Measurements from ENCODE around the gene SLC6A13. TPM values are rescaled to one million over a fixed set of nuclear protein-coding genes. Genes with fewer than 3 reads are reported as not detected.

SLC6A13 gene
- total and polyA plus RNA-seq, 2 donors (not counting 3 experiments of a cell fraction or from before 2014, with no cell fraction given) = 0.14 TPM; not detected in 1

GRCh38 chr12:220946-221550, 41.6 kb downstream of the SLC6A13 start:
- no peaks in the 10 kb centered on the region for H3K4me1 ChIP-seq (ENCODE audit: control insufficient read depth, extremely low read depth, insufficient read depth, low read length)
- H3K9ac ChIP-seq (replicated peaks; ENCODE audit: extremely low read depth, insufficient read depth, low read length) = no peak overlapping the region
- ChIA-PET POLR2A (no interaction called here), CTCF (interaction anchor here (1.0 to 2.1 kb wide), 2 partner anchors 9 to 13 kb away, joined by 3 to 5 read pairs; no protein-coding TSS in a partner anchor)
- H4K20me1 ChIP-seq (replicated peaks; ENCODE audit: control insufficient read depth, extremely low read depth, insufficient read depth, low read length) = no peaks in the 10 kb centered on the region
- H3K4me2 ChIP-seq (ENCODE audit: insufficient read depth, low read length) = no peak overlapping the region
- dilution Hi-C loops (cut with MboI; ENCODE audit: extremely low pct_ligation_motif_present, low sequenced_read_pairs) = no loop called here
- H3K9me1 ChIP-seq (replicated peaks; ENCODE audit: control insufficient read depth, extremely low read depth, insufficient read depth, low read length) = no peaks in the 10 kb centered on the region
- no peaks in the 10 kb centered on the region for H3K27me3 ChIP-seq (ENCODE audit: control insufficient read depth in 2 of 2, insufficient read depth in 2 of 2, low read length in 2 of 2)
- intact Hi-C loops (cut with micrococcal nuclease) = no loop called here
- no peak overlapping the region for H3K27ac ChIP-seq (ENCODE audit: insufficient read depth, low read depth, low read length)
- no peaks in the 10 kb centered on the region for H3K9me3 ChIP-seq (replicated peaks; ENCODE audit: control insufficient read depth, insufficient read depth, low read length)
- FAIRE-seq (no peak), DNase-seq (ENCODE audit: low read depth, low spot score) (no peak)
- H2AFZ ChIP-seq (ENCODE audit: low read depth, low read length) = no peak overlapping the region
- H3K4me3 ChIP-seq (replicated peaks in 1 of 3; ENCODE audit: insufficient read depth in 1 of 3, low read depth in 1 of 3, low read length in 3 of 3) = no peak overlapping the region
- no peaks in the 10 kb centered on the region for H3K79me2 ChIP-seq (ENCODE audit: control insufficient read depth, insufficient read depth, low read length)
- no peaks in the 10 kb centered on the region for H3K36me3 ChIP-seq (ENCODE audit: control insufficient read depth in 2 of 2, extremely low read depth in 1 of 2, insufficient read depth in 2 of 2, low read length in 2 of 2)
- TF ChIP-seq, protein P1, sequence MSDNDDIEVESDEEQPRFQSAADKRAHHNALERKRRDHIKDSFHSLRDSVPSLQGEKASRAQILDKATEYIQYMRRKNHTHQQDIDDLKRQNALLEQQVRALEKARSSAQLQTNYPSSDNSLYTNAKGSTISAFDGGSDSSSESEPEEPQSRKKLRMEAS (IDR thresholded peaks at IDR 0.05; ENCODE audit: insufficient read depth, insufficient read length) = no peak
- no peak for TF ChIP-seq JUN (IDR thresholded peaks at IDR 0.05; ENCODE audit: borderline replicate concordance, insufficient read depth, insufficient read length, low read depth)
- TF ChIP-seq POLR2A (IDR thresholded peaks at IDR 0.05; ENCODE audit: low read depth, low read length) = no peak
- no peak for TF ChIP-seq GATA2 (IDR thresholded peaks at IDR 0.05; ENCODE audit: insufficient read depth, insufficient read length, low read depth, low read length)
- TF ChIP-seq MYC (IDR thresholded peaks at IDR 0.05; ENCODE audit: low read depth, low read length) = no peak
- no TSS peak for BruUV-seq (replicated peaks)

- Histone ChIP-seq H3K36me3 (ENCODE audit: control insufficient read depth in 2 of 2, extremely low read depth in 1 of 2, insufficient read depth in 2 of 2, low read length in 2 of 2) (no peaks in the 10 kb centered on the region), H3K4me1 (ENCODE audit: control insufficient read depth, extremely low read depth, insufficient read depth, low read length) (no peaks in the 10 kb centered on the region), H4K20me1 (replicated peaks; ENCODE audit: control insufficient read depth, extremely low read depth, insufficient read depth, low read length) (no peaks in the 10 kb centered on the region), H3K9ac (replicated peaks; ENCODE audit: extremely low read depth, insufficient read depth, low read length) (no peak overlapping the region), H3K27me3 (ENCODE audit: control insufficient read depth in 2 of 2, insufficient read depth in 2 of 2, low read length in 2 of 2) (no peaks in the 10 kb centered on the region), H2AFZ (ENCODE audit: low read depth, low read length) (no peak overlapping the region), H3K9me3 (replicated peaks; ENCODE audit: control insufficient read depth, insufficient read depth, low read length) (no peaks in the 10 kb centered on the region), H3K79me2 (ENCODE audit: control insufficient read depth, insufficient read depth, low read length) (no peaks in the 10 kb centered on the region), H3K4me2 (ENCODE audit: insufficient read depth, low read length) (no peak overlapping the region), H3K9me1 (replicated peaks; ENCODE audit: control insufficient read depth, extremely low read depth, insufficient read depth, low read length) (no peaks in the 10 kb centered on the region), H3K4me3 (replicated peaks in 1 of 3; ENCODE audit: insufficient read depth in 1 of 3, low read depth in 1 of 3, low read length in 3 of 3) (no peak overlapping the region), H3K27ac (ENCODE audit: insufficient read depth, low read depth, low read length) (no peak overlapping the region)
- dilution Hi-C loops (cut with MboI; ENCODE audit: extremely low pct_ligation_motif_present, low sequenced_read_pairs) (no loop called here), intact Hi-C loops (cut with micrococcal nuclease) (no loop called here)
- FAIRE-seq (no peak), DNase-seq (ENCODE audit: low read depth, low spot score) (no peak)
- no TSS peak for BruUV-seq (replicated peaks)
- ChIA-PET CTCF (interaction anchor here (1.0 to 2.1 kb wide), 2 partner anchors 9 to 13 kb away, joined by 3 to 5 read pairs; no protein-coding TSS in a partner anchor), POLR2A (no interaction called here)
- TF ChIP-seq, protein P1 (IDR thresholded peaks at IDR 0.05; ENCODE audit: insufficient read depth, insufficient read length) = no peak
- no peak for TF ChIP-seq FOS (IDR thresholded peaks at IDR 0.05; ENCODE audit: borderline replicate concordance, insufficient read depth, low read length)
- no peak for TF ChIP-seq CTCF (IDR thresholded peaks at IDR 0.05; ENCODE audit: extremely low read depth in 1 of 2, insufficient read depth in 1 of 2, low read depth in 1 of 2, low read length in 2 of 2)
- TF ChIP-seq JUN (IDR thresholded peaks at IDR 0.05; ENCODE audit: borderline replicate concordance, insufficient read depth, insufficient read length, low read depth) = no peak
- TF ChIP-seq EZH2 (IDR thresholded peaks at IDR 0.05; ENCODE audit: borderline replicate concordance, low read depth, low read length, severe bottlenecking) = no peak
- no peak for TF ChIP-seq MYC (IDR thresholded peaks at IDR 0.05; ENCODE audit: low read depth, low read length)
- TF ChIP-seq GATA2 (IDR thresholded peaks at IDR 0.05; ENCODE audit: insufficient read depth, insufficient read length, low read depth, low read length) = no peak
- TF ChIP-seq POLR2A (IDR thresholded peaks at IDR 0.05; ENCODE audit: low read depth, low read length) = no peak
- TF ChIP-seq POLR2AphosphoS5 (IDR thresholded peaks at IDR 0.05; ENCODE audit: insufficient read depth, low read depth, low read length) = no peak
Measured at GRCh38 chr12:220491-220890, 42.1 kb downstream of the SLC6A13 start.

Data from endothelial cell of umbilical vein (primary cell).